IPS-NIHi7 (cell line): ENCODE measurements around the gene MCF2L2.
A peak's percentile ranks its signal among the peaks of the same experiment; 100 is the strongest.

Experiments
- DNase-seq: peaks from one replicate; pipeline ENCODE4 v3.0.0; 2012; ENCODE audit warnings: mixed read lengths; ENCODE audit errors: extremely low spot score

Gene MCF2L2

DNA sequence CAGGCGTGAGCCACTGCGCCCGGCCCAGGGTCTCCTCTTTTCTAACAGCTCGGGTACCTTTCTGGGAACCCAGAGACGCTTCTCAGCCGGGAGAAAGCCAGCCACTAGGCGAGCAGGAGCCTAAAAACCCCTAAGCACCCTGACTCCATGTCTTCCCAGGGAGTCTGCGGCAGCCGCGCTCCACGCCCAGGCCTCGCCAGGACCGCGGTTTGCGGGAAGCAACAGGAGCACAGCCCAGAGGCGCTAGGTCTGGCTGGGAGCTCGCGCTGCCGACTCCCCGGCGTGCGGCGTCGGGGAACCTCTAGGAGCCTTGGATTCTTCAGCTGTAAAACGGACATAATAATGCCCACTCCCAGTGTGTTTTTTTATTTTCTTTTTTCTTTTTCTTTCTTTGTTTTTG lies 264.9 kb downstream of the MCF2L2 start:
- no peak for DNase-seq

DNA sequence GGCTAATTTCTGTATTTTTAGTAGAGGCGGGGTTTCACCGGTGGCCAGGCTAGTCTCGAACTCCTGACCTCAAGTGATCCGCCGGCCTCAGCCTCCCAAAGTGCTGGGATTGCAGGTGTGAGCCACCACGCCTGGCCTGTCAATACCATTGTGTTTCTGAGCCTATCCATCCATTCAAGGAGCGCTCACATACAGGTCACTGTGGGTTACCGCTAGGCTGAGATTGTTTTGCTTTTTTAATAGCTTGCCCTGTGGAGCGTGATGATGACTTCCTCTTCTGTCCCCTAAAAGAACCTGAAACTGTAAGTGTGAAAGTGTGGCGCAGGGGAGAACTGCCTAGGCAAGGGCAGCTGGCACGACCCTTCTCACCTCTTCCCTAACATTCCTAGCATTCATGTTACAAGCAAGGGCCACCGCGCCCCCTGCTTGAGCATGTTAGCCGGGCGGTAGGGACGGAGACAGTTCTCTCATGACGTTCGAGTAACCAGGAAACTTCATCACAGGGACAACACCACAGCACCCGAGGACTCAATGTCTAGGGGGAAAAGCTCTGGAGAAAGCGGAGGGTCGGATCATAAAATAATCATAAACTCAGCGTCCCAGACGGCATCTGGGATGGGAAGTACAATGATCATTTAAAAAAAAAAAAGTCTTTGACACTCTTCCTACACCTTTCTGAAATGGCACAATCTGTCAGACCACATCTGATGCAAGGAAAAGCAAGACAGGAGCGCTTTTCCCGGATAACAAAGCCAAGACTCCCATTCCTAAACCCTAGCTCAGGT lies 266.7 kb downstream of the MCF2L2 start:
- peak; percentile 57 for DNase-seq

DNA sequence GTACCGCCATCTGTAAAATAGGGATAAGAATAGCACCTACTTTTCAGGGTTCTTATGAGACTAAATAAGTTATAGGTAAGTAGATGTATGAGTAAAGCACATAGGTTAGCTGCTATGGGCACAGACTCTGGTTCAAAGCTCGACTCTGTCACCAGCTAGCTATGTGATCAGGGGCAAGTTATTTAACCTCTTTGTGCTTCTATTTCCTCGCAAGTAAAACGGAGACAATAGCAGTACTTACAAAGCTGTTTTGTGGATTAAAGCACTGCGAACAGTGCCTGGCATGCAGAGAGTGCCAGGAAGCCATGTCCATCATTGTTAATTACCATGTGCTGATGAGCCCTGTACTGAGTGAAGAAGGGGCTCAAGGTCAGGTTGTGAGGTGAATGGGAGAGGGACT lies 267.8 kb downstream of the MCF2L2 start:
- DNase-seq = no peak

DNA sequence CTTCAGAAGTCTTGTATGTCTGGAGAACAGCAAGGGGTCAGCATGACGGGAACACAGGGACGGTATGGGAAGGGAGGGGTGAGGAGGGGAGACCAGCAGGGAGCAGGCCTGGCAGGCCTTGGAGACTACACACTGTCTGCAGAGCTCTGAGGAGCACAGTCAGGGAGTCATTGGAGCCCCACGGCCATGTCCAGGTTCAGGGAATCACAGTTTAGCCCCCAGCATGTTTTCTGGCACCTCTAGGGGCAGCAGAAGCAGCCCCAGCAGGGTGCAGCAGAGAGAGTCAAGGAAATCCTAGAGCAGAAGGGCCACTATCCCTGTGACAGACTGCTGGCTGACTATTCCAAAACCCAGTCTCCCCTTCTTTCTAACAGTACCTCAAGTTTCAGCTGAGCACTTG lies 269.1 kb downstream of the MCF2L2 start:
- no peak for DNase-seq

DNA sequence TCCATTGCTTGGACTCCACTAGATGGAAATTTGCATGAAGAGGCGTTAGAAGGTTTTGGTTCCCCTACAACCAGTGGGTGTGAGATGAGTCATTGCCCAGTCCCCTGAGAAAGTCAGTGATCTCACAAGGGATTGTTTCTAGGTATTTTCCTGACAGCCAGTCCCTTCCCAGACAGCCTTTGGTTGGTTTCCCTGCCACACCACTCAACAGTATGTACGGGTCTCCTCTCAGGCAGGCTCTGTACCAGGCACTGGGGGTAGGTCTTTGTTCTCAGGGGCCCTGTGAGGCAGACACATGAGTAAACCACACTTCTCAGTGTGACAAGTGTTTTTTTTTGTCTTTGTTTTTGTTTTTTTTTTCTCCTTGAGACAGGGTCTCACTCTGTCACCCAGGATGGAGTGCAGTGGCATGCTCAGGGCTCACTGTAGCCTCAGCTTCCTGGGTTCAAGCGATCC lies 269.8 kb downstream of the MCF2L2 start:
- peak; percentile 63 for DNase-seq

DNA sequence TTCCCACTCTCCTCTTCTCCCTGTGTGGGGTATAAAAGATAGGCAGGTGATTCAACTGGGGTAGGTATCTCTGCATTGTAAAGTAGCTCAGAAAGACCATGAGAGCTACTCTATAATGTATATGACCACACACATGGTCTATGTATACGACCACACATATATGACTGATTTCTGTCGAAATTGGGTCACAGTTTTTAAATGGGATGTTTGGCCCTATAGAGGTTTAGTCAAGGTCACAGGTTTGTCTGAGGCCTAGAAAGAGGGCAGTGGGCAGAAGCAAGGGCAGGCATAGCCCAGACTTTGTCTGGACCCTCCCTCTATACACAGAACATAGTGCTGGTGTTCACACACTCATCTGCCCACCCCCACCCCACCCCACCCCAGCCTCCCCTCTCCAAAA lies 270.3 kb downstream of the MCF2L2 start:
- DNase-seq = no peak

DNA sequence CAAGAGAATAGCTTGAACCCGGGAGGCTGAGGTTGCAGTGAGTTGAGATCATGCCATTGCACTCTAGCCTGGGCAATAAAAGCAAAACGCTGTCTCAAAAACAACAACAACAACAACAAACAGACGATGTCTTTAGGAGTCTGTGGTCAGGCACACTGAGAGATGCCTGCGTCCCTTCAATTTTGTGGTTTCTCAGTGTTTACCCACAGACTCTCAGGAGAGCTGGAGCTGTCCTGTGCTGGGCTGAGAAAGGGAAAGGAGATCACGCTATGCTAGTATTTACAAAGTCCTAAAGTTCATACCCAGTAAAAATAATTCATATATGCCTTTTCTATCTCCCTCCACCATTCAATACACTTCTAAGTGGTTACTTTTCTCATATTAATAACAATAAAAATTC lies 272.2 kb downstream of the MCF2L2 start:
- DNase-seq = no peak

DNA sequence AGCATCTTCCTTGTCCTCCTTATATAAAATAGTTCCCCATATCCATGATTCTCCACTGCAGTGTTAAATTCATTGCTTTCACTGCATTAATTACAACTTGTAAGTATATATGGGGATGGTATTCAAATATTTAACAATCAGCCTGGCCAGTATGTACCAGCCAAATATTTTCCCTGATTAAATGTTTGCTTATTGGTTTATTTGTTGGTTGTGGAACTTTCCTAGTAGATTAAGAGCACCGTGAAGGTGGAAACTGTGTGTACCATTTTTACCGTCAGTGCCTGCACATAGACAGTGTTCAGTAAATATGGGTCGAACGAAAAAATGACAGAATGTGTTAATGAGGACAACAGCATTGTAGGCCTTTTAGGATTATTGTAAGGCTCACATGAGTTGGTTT lies 272.9 kb downstream of the MCF2L2 start:
- DNase-seq = no peak

DNA sequence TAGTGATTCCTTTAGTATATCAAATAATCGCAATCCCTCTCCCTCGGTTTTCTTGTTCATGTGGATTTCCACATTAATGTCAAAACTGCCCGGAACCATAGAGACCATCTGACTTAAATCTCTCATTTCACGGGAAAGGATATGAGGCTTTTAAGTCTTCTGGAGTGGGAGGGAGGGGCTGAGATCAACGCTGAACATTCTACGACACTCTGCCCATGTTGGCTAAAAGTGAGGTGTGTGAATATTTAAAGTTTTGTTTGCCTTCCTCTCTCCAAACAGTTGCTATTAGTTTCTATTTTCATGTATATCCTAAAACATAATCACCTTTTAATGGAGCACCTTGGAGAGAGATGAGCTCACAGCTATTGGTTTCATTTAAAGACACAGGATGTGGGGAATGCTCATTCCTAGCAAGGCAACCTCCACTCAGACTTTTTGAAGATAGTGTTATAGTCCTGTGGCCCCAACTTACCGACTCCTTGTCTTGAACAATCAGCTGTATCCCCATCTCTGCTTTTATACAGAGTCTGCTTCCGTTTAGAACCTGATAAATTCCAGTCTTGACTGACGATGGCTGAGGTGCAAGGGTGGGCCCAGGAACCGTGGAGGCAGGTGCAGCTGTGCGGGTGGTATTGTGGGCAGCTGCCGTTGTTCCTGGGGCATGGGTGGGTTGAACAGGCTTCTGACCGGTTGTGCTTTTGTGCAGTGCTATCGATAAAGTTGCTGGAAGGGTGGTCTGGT lies 275.0 kb downstream of the MCF2L2 start:
- no peak for DNase-seq

DNA sequence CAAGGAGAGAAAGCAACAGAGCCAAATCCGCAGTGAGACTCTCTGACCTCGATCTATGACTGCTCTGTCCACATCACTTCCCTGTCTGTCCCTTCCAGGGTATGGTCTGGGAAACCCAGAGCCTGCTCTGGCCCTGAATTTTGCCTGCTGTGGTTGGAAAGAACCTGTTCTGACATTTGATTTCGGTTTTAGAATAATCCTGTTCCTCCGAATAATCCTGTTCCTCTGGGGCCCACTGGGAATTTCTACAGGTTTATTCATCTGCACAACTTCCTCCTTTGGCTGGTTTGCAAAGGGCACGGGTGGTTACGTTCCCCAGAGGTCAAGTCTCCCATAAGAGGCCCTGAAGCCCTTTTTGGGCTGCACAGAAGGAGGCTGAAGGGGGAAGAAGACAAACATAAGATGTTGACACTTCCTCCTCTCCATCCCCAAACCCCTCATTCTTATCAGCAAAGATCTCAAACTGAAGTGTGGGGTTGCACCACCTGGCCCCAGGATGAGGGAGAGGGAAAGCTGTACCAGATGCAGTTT lies 276.5 kb downstream of the MCF2L2 start:
- no peak for DNase-seq

DNA sequence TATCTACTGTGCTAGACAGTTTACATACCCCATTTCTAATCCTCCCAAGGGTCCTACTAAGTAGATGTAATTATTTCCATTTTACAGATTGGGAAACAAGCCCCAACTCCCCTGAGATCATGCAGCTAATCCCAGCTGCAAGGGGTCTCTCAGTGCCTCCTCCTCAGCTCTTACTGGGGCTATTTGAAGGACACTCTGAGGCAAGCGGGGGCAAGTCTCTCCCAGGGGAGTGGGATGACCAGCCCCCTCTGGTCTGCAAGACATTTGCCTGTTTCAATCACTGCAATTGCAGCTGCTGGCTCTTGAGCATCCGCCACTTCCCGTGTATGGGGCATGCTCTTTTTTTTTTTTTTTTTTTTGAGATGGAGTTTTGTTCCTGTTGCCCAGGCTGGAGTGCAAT lies 277.3 kb downstream of the MCF2L2 start:
- DNase-seq = no peak

DNA sequence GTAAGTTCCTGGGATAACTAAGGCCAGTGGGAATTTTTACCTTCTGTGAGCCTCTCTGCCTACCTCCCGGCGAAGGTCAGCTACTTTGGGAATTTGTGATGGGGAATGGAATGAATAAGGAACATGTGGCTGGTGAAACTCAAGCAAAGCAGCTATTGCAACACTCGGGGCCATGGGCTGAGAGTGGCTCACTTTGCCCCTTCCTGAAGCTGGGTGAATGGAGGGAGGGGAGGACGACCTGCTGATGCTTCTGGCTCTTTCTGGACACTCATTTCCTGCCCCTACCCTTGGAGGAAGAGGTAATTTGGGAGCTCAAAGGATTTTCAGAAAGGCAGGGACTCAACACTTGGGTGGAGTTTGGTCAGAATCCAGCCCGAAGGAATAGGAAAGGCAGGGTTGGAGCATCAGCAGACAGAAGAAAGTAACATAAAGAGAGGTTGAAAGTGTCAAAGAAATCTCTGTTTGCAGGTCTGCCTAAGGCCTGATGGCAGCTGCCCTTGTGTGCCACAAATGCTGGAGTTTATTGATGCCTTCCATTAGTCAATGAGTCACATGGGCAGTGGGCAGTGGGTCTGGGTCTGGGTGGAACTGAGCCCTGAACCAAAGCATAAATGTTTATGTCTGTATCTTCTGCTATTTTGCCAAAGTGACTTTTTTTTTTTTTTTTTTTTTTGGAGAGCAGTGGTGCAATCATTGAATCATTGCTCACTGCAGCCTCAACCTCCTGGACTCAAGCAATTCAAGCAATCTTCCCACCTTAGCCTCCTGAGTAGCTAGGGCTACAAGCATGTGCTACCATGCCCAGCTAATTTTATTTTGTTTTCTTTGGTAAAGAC lies 278.3 kb downstream of the MCF2L2 start:
- no peak for DNase-seq

DNA sequence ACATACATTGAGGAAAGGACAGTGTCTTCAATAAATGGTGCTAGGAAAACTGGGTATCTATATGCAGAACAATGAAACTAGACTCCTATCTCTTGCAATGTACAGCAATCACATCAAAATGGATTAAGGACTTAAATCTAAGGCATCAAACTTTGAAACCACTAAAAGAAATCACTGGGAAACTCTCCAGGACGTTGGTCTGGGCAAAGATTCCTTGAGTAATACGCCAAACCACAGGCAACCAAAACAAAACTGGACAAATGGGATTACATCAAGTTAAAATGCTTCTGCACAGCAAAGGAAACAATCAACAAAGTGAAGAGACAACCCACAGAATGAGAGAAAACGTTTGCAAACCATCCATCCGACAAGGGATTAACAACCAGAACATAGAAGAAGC lies 280.4 kb downstream of the MCF2L2 start:
- DNase-seq = no peak

DNA sequence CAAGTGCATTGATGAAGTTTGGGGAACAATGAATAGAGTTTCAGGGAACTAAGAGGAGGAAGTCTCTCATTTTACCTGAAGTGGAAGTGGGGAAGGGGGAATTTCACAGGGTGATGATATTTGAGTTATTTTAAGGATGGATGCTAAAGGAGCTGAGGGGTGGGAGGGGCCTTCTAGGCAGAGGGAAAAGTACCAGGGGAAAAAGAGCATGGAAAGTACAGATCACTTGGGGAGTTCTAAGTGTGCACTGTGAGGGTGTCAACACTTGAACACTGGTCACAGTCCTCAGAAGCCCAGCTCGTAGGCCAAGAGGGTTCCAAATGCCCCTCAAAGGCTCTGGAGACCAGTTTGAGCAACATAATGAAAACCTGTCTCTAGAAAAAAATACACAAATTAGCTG lies 284.1 kb downstream of the MCF2L2 start:
- DNase-seq = no peak

DNA sequence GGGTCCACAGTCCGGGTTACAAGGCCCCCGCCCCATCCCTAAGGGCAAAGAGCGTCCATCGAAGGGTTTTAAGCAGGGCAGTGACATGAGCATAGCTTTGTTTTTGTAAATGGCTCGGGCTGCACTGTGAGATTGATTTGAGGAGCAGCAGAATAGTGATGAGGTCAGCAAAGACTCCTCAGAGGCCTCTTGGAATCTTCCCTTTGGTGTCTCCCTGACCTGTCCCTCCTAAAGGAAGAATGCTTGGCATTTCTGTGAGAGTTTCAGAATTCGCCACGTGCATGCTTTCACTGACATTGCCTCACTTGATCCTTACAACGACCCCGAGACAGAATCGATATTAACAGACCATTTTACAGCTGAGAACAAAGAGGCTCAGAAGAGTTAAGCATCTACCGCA lies 286.2 kb downstream of the MCF2L2 start:
- DNase-seq = no peak

DNA sequence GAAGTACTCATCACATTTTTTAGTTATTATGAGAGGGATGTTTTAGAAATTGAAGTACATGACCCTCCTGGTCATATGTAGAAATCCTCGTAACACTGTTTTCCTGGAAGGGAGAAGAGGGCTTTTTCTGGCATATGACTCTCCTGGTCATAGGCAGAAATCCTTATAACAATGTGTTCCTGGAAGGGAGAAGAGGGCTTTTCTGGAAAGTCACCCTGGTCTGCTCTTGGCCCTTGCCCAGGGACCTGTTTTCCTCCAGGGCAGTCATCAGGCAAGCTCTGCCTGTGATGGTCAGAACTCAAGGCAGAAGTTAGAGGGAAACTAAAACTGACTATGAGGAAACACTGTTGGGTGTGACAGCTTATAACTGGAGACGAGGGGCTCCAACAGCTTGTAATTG lies 293.6 kb downstream of the MCF2L2 start:
- DNase-seq = no peak

DNA sequence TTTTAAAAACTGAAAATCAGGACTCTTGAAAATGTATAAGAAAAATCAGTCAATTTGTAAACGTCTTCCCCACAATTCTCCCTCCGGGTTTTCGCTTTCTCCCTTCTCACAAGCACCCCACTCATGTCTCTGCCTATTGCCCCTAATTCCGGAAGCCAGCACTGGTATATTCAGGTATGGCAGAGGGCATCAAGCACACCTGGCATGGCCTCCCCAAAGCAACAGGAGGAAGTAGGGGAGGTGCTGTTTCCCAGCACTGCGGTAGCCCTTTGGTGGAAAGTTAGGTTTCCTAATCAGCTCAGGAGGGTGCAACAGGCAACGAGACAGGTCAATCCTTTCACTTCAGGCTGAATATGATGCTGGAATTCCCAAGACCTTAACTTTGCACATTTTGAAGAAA lies 296.0 kb downstream of the MCF2L2 start:
- no peak for DNase-seq

DNA sequence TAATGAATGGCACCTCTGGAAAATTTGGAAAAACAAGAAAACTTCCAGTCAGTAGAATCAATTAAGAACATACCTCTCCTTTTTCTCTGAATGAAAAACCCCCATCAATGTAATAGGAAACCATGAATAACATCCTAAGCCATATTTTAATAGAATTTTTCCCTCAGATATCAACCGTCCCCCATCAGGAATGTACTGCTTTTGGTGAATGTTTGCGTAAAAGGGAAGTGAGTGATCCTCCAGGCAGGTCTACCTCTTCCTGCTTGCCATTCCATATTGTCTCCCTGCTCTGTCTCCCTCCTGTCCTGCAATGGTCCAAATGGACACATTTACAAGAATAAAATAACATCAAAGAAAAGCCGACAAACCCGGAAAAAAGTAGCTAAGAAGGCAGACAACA lies 296.7 kb downstream of the MCF2L2 start:
- no peak for DNase-seq

DNA sequence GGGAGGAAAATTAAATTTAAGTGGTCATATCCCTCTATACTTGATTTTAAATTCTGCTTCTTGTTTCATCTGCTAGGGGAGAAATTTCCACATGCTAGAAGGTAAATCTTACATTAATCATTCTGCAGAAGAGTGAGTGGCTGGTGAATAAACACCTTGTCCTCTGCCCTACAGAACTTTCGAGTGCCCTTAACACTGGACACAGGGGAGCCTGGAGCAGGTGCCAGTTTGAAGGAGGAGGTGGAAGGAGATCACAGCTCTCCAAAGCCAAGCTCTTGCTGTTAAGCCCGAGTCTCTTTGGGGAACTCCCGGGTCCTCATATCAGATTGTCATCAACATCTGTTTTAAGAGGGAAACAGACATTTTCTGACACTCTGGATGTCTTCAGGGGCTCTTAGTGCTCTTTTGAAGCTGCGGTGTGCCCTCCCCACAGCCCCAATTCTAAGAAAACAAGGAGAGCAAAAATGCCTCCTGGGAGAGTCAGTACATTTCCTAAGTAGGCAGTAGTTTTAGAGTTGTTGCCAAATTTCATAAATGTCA lies 297.2 kb downstream of the MCF2L2 start:
- DNase-seq = no peak

DNA sequence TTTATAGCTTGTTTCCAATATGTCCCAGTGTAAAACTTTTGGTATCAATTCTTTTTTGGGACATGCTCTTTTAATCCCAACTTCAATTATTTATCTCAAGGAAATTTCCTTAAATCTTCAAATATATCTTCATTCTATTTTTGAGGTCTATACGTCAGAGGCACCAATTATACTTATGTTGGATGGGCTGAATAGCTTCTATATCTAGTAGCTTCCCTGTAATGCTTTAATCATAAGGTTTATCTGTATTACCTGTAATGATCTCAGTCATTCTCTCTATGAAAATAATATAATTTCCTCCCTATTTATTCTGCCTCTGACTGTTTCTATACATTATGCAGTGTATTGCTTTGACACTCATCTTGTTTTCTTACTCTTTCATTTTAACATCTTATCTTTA lies 299.2 kb downstream of the MCF2L2 start:
- no peak for DNase-seq

DNA sequence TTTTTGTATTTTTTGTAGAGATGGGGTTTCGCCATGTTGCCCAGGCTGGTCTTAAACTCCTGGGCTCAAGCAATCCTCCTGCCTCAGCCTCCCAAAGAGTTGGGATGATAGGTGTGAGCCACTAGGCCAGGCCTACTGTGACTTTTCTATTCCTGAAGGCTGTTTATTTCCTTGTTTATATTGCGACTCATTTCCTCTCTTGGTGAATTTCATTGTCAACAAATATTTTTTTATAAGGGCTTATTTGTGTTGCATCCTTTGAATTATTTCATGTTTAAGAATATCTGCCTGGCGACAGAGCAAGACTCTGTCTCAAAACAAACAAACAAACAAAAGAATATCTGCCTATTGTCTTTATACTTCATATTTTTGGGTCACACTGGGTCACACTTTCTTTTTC lies 299.7 kb downstream of the MCF2L2 start:
- no peak for DNase-seq
